ENCODE results near the gene ENKUR.

DNA sequence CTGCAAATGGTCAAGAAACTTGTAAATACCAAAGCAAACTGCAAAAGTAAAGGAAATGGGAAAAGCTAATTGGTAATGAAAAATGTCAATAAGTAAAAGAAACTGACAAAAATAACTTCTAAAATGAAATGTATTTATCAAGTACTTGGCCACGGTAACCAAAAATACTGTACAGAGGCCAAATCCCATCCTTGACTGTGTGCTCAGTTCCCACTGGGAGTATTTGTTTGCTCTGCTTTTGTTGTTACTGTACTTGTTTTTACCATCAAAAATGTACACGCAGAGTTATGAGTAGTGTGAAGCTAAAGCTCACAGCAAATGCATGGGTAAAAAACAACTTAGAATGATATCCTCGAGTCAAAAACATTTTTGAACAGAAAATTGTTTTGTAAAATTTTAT is 31.1 kb downstream of the ENKUR start:
- TF ChIP-seq EZH2 (IDR thresholded peaks at IDR 0.05; ENCODE audit: low read length, unreplicated experiment): no peak
- TF ChIP-seq, protein P1, sequence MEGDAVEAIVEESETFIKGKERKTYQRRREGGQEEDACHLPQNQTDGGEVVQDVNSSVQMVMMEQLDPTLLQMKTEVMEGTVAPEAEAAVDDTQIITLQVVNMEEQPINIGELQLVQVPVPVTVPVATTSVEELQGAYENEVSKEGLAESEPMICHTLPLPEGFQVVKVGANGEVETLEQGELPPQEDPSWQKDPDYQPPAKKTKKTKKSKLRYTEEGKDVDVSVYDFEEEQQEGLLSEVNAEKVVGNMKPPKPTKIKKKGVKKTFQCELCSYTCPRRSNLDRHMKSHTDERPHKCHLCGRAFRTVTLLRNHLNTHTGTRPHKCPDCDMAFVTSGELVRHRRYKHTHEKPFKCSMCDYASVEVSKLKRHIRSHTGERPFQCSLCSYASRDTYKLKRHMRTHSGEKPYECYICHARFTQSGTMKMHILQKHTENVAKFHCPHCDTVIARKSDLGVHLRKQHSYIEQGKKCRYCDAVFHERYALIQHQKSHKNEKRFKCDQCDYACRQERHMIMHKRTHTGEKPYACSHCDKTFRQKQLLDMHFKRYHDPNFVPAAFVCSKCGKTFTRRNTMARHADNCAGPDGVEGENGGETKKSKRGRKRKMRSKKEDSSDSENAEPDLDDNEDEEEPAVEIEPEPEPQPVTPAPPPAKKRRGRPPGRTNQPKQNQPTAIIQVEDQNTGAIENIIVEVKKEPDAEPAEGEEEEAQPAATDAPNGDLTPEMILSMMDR (conservative IDR thresholded peaks at IDR 0.05; ENCODE audit: low read depth, low read length): no peak

All from PC-3 (cell line).